GM19025 (cell line): Measurements from ENCODE around the gene MYD88.
"Not testable (repeated sequence)": the region's sequence is repeated elsewhere in the genome, so short reads cannot be mapped to it uniquely, and the experiment has no call there.

Source experiments
- ATAC-seq: cut with Tn5 transposase; IDR thresholded peaks from one replicate; pipeline ENCODE4 v1.9.1; 2021; ENCODE audit warnings: mild to moderate bottlenecking, low read depth, moderate library complexity; ENCODE audit not compliant: unreplicated experiment

Gene MYD88

DNA sequence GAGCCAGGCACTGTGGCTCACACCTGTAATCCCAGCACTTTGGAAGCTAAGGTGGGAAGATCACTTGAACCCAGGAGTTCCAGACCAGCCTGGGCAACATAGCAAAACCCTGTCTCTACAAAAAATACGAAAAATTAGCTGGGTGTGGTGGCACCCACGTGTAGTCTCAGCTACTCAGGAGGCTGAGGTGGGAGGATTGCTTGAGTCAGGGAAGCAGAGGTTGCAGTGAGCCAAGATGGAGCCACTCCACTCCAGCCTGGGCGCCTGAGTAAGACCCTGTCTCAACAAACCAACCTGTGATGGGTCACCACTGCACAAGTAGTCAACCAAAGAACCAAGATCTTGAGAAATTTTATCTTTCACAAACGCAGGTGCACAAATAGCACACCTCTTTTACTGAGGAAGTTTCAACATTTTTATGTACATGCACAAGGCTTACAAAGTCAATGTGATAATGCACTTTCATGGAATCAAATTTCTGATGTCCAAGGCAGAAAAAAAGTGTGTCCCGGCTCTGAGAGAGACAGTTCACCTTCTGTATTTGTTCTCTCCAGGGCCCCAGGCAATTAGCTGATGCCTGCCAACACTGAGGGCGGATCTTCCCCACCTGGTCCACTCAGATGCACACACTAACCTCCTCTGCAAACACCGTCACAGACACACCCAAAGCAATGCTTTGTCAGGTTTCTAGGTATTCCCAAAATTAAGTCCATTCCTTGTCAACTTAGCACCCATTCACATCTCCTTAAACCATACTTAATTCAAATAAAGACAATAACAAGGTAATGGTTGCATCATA, 13.9 kb upstream of the MYD88 start:
- ATAC-seq, result no peak

DNA sequence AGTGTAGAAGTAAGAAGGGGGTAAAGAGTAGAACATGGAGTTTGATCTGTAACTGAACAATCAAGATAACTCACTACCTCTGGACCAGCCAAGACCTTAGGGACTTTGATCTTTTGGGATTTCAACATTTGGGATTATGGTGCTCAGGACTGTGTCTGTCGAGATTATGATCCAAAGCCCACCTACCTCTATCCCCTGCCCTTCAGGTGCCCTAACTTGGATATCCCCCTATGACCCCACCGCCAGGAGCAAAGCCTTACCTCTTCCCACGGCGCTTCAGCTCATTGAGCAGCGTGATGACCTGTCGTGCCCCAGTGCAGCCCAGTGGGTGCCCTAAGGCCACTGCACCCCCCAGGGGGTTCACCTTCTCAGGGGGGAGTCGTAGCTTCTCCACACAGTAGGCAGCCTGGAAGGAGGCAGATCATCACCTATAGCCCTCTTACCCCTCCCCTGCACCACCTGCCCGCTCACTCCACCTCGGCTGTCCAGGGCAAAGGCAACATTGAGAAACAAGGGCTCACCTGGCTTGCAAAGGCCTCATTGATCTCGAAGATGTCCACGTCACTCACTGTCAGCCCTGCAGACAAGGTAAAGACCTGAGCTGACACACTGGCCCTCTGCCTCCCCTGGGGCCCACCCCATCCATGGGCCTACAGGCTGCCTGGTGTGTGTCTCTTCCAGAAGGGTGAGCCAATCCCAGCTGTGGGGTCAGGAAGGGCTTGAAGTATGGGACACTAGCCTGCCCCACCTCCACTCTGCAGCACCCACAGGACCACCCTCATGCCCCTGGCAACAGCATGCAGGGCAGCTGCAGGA, 12.9 kb upstream of the MYD88 start:
- no peak for ATAC-seq

DNA sequence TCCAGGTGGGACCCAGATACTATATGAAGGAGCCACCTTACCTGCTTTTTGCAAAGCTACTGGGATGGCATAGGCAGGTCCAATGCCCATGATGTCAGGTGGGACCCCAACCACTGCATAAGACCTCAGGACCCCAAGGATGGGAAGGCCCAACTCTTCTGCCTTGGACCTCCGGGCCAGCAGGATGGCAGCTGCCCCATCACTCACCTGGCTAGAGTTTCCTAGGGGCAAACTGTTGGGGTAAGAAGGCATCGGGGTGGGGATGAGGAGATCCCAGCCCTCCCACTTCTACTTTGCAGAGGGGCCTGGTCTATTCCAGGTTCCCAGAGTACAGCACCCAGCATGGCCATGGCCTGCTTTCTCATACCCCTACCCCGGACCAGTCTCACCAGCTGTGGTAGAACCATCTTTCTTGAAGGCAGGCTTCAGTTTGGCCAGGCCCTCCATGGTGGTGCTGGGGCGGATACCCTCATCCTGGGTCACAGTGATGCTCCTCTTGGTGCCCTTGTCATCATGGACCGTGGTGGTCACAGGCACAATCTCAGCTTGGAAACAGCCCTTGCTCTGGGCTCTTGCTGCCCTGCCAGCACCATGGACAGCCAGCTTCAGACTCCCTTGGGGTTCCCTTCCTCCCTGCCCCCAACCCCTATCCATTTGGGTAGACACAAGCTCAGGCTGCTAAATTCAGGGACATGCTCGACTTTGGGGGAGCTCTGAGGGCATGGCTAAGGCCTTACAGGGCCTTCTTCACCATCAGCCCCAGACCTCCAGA, 12.2 kb upstream of the MYD88 start:
- ATAC-seq, result no peak

DNA sequence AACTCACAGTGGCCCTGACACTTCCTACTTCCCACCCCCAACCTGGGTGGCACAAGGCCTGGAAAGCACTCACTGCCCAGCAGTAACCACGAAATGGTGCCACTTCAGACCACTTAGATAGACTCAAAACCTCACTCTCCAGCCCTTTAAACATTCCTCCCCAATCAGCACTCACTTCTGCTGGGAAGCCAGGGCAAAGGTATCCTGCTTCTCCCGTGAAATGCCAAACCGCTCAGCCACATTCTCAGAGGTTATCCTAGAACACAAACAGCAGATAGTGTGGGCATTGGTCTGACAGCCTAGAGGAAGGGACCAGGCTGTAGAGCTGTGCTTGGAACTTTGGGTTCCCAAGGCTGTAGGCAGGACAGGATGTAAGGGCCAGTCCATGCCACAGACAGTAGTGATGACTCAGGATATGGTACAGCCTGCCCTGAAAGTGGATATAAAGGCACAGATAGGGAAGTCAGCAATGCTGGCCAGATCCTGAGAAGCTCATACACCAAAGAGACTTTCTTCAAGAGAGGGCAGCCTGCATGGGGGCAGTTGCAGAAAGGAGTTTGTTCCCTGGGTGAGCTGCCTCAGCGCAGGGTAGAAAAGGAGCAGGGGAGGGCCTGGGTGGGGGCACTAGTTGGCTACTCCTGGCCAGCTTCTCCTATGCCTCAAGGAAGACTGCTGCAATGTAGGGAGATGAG, 10.7 kb upstream of the MYD88 start:
- ATAC-seq, result no peak

DNA sequence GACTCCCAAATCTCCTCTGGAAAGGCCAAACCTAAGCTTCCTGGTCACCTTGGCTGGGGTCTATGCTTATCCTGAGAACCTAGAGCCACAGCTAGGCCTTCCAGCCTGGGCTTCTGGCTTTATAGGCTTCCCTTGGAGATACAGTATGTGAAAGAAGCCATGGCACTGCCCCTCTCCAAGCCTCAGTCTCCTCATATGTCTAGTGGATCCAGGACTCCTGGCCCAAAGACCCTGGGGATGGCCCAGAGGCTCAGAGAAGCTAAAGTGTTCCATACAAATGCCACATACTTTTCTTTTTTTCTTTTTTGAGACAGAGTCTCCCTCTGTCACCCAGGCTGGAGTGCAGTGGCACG, 10.2 kb upstream of the MYD88 start:
- no peak for ATAC-seq

DNA sequence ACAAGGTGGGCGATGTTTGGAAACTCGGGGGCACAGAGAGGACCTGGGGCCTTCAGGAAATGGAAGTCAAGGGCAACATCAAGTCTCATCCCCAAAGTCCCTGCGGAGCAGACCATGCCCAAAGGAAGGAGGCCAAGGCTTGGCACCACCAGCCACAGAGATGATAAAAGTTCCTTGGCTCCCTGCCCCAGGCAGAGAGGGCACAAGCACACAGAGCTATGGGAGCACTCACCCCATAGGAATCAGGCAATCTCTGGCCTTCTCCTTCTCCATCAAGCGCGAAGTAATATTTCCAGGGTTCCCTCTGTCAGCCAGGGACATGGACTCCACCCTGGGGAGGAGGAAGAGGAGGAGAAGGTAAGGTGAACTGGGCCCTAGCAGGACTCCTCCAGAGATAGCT, 9.4 kb upstream of the MYD88 start:
- ATAC-seq, result no peak

DNA sequence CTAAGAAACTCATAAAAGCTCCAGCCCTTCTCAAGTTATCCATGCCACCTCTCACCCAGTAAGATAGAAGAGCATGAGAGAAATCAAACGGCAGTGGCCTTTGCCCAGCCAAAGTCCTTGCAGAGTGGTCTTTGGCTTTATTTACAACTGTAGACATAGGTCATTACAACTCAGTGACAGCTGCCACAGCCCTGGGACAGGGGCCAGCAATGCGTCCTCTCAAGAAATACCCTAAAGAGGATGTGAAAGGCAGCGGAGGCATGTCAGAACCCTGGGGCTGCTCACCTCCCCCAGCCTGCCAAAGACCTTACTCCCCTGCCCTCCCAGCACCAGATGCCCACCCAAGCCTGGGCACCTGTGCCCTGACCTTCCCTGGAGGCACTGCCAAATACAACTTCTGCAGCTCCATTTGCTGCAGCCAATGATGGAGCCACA, 7.8 kb upstream of the MYD88 start:
- ATAC-seq, result no peak

DNA sequence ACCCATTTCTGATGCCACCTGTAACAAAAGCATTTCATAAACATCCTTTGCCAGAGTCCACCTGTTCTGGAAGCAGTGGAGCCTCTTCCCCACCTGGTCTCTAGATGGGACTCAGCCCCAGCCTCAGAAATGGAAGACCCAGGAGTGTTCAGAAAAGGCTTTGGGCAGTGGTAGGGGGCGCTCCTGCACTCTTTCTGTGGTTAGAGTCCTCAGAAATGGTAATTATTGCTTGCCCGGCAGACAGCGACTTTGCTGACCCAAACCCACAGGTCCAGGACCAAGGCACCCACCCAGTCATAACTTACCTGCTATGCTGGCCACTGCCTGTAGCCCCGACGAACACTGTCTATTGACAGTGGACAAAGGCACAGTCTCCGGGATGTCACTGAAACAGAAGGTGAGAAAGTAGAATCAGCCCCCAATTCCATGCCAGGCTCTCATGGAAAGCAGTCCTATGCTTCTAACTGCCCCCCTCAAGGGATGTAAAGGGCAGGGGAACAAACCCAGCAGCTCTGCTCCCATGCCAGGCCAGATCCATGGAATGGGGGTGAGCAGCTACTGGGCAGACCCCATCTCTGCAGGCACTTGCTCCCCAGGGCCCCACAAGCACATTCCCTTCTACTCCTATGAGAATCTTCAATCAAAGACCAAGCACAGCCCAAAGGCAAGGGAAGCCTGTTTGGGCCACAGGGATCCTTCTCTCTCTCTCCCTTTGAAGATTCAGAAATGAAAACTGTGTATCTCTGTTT, 6.7 kb upstream of the MYD88 start:
- ATAC-seq, result no peak

DNA sequence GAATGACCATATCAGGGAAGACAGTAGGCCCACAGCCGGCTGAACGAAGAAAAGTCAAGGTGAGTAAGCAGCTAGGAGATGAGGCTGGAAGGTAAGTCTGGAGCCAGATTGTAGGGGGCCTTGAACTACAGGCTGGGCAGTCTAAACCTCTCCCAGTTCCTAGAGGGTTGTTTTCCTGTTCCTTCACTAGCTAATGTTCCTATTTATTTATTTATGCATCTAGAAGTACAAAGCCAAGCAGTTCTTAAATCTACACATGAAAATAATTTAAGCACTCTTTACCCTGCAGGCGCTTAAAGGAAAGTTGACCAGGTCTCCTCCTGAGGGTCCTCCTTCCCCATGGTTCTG, 5.3 kb upstream of the MYD88 start:
- no peak for ATAC-seq

DNA sequence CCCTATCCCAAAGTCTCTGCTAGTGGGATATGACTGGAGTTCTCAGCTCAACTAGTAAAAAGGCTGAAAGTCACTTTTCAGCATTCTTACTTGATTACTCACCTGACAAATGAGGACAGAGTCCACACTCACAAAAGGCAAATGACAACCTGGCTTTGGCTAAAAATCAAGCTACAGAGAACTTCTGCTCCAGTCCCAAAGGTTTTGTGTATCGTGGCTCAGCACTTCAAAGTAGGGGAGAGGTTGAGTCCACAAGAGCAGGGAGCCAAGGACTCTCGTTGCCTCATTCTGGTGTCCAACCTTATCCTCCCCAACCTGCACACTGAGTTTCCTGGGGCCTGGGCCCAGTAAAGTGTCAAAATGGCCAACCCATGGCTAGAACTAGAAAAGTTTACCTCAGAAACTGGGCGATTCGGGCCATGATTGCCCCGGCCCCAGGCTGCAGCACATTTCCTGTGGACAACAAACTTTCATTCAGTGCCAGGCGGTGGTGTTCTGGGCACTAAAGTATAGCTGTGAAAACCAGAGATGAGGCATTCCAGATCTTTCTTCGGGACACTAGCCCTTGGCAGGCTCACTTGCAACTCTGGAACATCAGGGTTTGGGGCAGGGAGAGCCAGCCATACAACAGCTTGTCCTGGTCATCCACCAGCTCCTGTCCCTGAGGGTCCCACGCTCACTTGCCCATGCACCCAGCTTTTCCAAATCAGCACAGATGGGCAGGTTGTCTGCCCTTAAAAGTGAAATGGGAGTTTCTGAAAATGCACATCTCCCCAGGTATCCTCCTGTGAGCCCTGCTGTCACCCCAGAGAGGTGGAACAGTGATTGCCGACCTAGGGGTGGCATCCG, 4.7 kb upstream of the MYD88 start:
- no peak for ATAC-seq

DNA sequence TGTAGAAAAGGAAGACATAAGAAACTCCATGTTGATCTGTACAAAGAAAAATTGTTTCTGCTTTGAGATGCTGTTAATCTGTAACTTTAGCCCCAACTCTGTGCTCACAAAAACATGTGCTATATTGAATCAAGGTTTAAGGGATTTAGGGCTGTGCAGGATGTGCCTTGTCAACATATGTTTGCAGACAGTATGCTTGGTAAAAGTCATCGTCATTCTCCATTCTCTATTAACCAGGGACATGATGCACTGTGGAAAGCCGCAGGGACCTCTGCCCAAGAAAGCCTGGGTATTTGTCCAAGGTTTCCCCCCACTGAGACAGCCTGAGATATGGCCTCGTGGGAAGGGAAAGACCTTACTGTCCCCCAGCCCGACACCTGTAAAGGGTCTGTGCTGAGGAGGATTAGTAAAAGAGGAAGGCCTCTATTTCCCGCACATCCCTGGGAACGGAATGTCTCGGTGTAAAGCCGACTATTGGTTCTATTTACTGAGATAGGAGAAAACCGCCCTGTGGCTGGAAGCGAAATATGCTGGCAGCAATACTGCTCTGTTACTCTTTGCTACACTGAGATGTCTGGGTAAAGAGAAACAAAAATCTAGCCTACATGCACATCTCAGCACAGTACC, 3.8 kb upstream of the MYD88 start:
- ATAC-seq, result not testable (repeated sequence)

DNA sequence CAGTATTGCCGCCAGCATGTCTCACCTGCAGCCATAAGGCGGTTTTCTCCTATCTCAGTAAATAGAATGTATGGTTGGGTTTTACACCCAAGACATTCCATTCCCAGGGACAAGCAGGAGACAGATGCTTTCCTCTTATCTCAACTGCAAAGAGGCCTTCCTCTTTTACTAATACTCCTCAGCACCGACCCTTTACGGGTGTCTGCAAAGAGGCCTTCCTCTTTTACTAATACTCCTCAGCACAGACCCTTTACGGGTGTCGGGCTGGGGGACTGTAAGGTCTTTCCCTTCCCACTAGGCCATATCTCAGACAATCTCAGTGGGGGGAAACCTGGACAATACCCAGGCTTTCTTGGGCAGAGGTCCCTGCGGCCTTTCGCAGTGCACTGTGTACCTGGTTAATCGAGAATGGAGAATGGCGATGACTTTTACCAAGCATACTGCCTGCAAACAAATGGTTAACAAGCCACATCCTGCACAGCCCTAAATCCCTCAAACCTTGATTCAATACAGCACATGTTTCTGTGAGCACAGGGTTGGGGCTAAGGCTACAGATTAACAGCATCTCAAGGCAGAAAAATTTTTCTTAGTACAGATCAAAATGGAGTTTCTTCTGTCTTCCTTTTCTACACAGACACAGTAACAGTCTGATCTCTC, 2.7 kb upstream of the MYD88 start:
- ATAC-seq, result not testable (repeated sequence)

DNA sequence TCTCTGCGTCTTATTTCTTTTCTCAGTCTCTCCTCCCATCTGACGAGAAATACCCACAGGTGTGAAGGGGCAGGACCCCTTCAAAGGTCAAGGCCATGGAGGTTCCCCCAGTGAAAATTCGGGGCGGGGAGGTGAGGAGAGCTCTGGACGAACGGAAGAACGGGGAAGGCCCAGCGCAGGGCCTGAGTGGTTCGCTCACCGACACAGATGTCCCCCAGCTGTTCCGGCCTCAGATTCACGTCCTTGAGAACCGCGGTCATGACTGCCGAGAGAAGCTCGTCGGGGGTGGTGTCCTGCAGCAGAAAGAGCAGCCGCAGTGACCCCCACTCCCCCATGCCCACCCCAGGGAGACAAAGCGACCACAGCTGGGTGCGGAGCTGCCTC, 2.1 kb upstream of the MYD88 start:
- no peak for ATAC-seq

DNA sequence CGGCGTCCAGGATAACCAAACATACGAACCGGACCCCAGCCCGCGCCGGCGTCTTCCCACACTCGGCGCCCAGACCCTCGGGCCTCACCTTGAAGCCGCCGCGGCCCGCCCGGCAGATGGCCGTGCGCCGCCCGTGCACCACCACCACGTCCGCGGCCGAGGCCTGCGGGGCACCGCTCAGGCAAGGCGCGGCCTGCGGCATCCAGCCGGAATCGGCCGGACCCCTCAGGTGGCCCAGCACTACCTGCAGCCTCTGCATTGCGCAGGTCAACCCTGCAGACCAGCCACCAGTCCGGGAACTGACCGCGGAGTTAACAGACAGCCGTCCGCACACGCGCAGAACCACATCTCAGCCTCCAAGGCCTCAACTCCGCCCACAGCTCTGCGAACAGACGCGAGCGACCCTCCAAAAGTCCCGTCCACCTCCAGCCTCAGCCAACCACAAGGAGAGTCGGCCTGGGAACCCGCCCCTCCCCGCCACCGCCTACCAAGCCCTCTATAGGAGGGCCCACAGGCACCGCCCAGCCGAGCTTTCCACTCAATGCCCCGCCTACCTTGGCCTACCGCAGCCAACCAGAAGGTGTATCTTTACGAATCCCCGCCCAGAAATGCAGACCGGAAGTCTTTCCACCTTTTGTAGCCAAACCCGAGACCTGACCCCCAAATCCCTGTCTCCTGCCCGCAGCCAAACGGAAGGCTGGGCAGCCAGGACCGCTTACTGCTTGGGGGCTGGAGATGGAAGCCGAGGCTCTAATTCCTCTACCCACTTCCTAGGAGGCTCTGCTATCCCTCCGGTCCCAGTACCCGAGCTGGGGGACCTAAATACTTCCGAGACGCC, 1.5 kb upstream of the MYD88 start, which contains the start of gene ACAA1:
ACAA1 (minus strand) TSS at position 351 of the 838 bp plus-strand sequence; CDS start at position 259, 92 bp downstream.
- ATAC-seq, result peak; percentile 87

DNA sequence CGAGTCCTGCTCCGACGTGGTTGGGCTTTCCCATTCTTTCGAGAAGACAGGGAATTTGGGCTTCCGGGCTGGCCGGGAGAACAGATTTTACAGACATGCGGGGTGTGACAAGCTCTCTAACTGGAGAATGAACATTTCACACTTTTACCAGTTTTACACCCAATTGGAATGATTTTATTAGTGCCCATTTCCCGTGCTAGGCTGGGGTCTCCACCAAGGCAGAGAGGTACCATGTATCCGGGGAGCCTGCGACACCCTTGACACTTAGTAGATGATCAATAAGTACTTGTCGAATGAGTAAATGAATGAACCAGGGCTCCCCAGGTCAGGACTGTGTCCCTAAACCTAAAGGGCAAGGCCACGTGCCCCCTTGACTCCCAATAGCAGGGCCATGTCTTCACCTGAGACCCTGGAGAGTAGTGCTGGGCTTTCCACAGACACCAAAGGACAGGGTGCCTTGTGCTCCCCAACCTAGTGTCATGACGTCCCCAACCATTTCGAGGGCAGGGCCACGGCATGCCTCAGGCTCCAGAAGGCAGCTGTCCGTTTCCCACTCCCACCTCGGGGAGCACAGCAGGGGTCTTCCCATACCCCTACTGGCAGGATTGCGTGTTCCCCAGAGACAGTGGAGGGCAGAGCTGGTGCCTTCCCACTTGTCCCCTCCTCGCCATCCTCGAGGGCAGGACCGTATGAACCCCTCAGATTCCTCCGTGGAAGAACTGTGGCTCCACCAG, 679 bp upstream of the MYD88 start:
- ATAC-seq, result no peak

DNA sequence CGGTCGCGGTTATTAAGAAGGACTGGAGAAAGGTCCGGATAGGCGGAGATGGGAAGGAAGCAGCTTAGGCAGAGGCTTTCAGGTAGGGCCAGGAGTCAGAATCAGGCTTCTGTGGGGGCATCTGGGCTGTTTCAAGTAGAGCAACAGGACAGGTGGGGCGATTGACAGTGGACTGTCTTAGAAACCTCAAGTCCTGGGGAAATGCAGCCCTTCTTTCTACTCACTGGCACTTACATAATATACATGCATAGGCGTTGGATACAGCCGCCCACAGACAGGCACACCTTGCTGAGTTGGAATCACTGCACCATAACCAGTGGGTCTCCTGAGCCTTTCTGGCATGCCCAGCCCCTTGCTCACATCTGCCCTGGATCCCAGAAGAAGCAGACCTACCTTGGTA, 730 bp downstream of the MYD88 start:
- ATAC-seq, result no peak

DNA sequence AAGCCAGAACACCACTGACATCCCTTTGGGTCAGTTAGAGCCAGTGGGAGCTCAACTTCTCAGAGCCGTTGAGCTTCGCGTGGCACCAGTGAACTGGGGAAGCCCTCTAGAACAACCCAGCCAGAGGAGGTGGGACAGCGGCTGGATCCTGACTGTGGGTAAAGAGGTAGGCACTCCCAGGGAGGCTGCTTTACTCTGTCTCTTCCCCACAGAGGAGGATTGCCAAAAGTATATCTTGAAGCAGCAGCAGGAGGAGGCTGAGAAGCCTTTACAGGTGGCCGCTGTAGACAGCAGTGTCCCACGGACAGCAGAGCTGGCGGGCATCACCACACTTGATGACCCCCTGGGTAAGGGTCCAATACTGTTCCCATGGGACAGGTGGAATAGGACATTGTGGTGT, 1.2 kb downstream of the MYD88 start:
- ATAC-seq, result no peak
